Thoracic aorta (tissue), 2 donors: Measurements from ENCODE around the gene CERS5. TPM values are rescaled to one million over a fixed set of nuclear protein-coding genes. Genes with fewer than 3 reads are reported as not detected.

ENCODE experiments used
- ATAC-seq: fragments of 150-250 bp; one replicate; pipeline ENCODE4 v1.8.0; 2017; ENCODE audit warnings: low read depth; ENCODE audit not compliant: insufficient number of reproducible peaks, low FRiP score
- DNase-seq: peaks from one replicate; pipeline ENCODE4 v3.0.0-alpha.2; 2020; ENCODE audit warnings: low spot score
- H3K27ac ChIP-seq, 2 donors: fragments of 200-600 bp; sonication (generic); 1 replicate in 1 of 2; 2 replicates in 1 of 2; pipeline ENCODE4 v1.5.1; 2016; ENCODE audit warnings: mild to moderate bottlenecking in 2 of 2, moderate library complexity in 2 of 2
- H3K27me3 ChIP-seq: fragments of 200-600 bp; sonication (generic); replicated peaks from 2 replicates; pipeline ENCODE4 v1.6.0; 2016; ENCODE audit warnings: mild to moderate bottlenecking; ENCODE audit not compliant: insufficient read depth
- H3K36me3 ChIP-seq: fragments of 200-600 bp; sonication (generic); one replicate; pipeline ENCODE4 v1.5.1; 2016
- H3K4me1 ChIP-seq, 2 donors: fragments of 200-600 bp; sonication (generic); 1 replicate in 1 of 2; 2 replicates in 1 of 2; pipeline versions ENCODE4 v1.5.1 to v1.6.0; 2016; ENCODE audit warnings: low read depth in 2 of 2, mild to moderate bottlenecking in 1 of 2; ENCODE audit not compliant: control insufficient read depth in 1 of 2
- H3K4me3 ChIP-seq: fragments of 200-600 bp; sonication (generic); 2 replicates; pipeline ENCODE4 v1.5.1; 2016; ENCODE audit warnings: mild to moderate bottlenecking
- H3K9me3 ChIP-seq: fragments of 200-600 bp; sonication (generic); 2 replicates; pipeline ENCODE4 v1.5.1; 2016
- total RNA-seq, 2 donors: library from RNA; depleted of rRNA; stranded (reverse); fragments of >200 nt; gene quantifications; one replicate each; pipeline versions ENCODE4 v1.1.0 to v1.2.3, GENCODE V29; 2016
- TF ChIP-seq, protein P1 (sequence below): fragments of 200-600 bp; sonication (generic); IDR thresholded peaks from one replicate; pipeline ENCODE4 v1.5.1; 2019; ENCODE audit warnings: antibody characterized with exemption

Gene CERS5, protein sequence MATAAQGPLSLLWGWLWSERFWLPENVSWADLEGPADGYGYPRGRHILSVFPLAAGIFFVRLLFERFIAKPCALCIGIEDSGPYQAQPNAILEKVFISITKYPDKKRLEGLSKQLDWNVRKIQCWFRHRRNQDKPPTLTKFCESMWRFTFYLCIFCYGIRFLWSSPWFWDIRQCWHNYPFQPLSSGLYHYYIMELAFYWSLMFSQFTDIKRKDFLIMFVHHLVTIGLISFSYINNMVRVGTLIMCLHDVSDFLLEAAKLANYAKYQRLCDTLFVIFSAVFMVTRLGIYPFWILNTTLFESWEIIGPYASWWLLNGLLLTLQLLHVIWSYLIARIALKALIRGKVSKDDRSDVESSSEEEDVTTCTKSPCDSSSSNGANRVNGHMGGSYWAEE
- total RNA-seq, result 10 to 100 TPM; 34.6 to 73.5 TPM

DNA sequence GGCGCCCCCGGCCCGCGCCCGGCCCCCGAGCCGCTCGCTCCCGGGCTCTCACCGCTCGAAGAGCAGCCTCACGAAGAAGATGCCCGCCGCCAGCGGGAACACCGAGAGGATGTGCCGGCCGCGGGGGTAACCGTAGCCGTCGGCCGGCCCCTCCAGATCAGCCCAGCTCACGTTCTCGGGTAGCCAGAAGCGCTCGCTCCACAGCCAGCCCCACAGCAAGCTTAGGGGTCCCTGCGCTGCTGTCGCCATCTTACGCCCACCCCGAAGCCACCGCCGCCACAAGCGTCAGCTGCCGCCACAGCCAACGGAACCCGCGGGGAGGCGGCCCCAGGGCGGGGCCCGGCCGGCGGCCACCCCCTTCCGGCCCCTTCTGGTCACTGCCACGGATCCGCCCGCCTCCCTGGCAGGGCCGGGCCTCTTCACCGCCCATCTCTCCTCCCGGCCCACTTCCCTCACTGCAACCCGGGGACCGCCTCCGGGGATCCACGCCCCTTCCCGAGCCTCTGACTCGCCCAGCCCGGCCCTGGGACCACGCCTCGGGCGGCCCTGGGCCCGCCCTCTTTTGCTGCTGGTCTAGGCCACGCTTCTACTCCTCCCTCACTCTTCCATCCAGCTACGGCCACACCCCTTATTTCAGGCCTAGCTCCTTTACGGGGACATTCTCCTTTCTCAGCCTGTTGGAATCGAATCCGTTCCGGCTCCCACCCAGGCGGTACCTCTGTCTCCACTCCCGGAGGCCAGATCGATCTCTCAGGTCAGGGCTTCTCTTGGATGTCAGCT, at the start of gene CERS5:
Gene CERS5 (minus strand): TSS at position 321 of the 780 bp plus-strand sequence. CDS start 72 bp downstream, at position 249.
- peak; percentile 95 for DNase-seq
- Histone ChIP-seq H3K9me3 (no peaks in the 10 kb centered on the region), H3K4me3 (peak within 1 kb of the TSS; percentile 99), H3K27me3 (no peaks in the 10 kb centered on the region), H3K4me1 (peaks cover 0 to 36% of the 10 kb centered on the region in 2 donors), H3K27ac (peak within 1 kb of the TSS; percentile 96 to 97), H3K36me3 (no peaks in the 10 kb centered on the region)
- peak; percentile 93 for ATAC-seq
- TF ChIP-seq, protein P1, sequence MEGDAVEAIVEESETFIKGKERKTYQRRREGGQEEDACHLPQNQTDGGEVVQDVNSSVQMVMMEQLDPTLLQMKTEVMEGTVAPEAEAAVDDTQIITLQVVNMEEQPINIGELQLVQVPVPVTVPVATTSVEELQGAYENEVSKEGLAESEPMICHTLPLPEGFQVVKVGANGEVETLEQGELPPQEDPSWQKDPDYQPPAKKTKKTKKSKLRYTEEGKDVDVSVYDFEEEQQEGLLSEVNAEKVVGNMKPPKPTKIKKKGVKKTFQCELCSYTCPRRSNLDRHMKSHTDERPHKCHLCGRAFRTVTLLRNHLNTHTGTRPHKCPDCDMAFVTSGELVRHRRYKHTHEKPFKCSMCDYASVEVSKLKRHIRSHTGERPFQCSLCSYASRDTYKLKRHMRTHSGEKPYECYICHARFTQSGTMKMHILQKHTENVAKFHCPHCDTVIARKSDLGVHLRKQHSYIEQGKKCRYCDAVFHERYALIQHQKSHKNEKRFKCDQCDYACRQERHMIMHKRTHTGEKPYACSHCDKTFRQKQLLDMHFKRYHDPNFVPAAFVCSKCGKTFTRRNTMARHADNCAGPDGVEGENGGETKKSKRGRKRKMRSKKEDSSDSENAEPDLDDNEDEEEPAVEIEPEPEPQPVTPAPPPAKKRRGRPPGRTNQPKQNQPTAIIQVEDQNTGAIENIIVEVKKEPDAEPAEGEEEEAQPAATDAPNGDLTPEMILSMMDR, result peak; percentile 31

DNA sequence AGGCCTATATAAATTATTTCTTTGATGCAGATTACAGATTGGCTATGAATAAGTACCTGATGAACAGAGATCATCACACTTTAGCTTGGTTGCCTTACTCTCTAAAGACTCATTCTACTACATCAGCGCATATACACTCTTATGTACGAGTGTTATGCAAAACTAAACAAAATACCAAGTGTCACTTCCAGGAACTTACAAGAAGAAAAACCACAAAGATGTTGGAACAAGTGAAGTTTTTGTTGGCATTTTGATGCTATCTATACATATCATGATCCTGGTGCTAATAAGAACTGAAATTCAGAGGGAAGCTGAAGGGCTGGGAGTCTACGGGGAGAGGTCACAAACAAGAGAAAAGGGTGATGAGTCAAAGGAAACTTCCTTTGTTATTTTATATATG, 47.9 kb upstream of the CERS5 start:
- no peak overlapping the region for H3K4me3 ChIP-seq
- peaks cover 51 to 69% of the 10 kb centered on the region in 2 donors for H3K4me1 ChIP-seq
- no peaks in the 10 kb centered on the region for H3K36me3 ChIP-seq
- DNase-seq (no peak), ATAC-seq (no peak)
- no peaks in the 10 kb centered on the region for H3K9me3 ChIP-seq
- TF ChIP-seq, protein P1, result no peak
- H3K27me3 ChIP-seq, result no peaks in the 10 kb centered on the region
- no peak overlapping the region for H3K27ac ChIP-seq

DNA sequence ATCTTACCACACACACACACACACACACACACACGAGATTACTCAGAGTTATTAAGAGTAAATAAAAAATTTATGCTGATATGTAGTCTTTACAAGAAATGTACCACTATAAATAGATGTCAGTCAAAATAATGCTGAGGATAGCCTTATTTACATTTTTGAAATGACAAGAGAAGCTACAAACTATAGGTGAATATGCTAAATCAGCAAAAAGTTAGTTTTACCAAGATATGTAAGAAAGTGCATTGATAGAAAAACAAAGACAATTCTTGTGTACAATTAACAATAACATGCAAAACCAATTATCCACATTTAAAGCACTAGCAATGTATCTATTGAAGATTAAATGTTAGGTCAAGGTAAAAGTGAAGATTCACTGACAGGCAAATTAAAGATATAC, 46.8 kb upstream of the CERS5 start:
- no peak overlapping the region for H3K27ac ChIP-seq
- peaks cover 42 to 61% of the 10 kb centered on the region in 2 donors for H3K4me1 ChIP-seq
- no peak for DNase-seq
- no peaks in the 10 kb centered on the region for H3K9me3 ChIP-seq
- ATAC-seq, result no peak
- TF ChIP-seq, protein P1, result no peak
- H3K36me3 ChIP-seq, result no peaks in the 10 kb centered on the region
- no peaks in the 10 kb centered on the region for H3K27me3 ChIP-seq
- no peak overlapping the region for H3K4me3 ChIP-seq

DNA sequence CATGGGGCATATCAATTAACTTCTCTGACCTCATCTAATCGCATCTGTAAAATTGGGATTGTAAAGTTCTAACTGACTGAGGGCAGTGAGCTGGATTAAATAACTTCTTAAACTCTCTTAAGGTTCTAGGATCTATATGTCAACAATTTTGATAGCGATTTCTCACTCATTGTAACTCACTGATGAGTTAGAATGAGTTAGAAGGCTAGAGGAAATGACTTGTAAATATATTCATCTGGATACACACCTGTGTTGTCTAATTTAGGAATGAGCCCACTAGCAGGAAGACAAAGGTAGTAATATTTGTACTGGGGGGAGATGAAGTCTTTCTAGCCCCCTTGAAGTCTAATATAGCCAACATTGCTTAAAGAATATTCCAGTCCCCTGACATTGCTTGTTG, 46.3 kb upstream of the CERS5 start:
- Histone ChIP-seq H3K27me3 (no peaks in the 10 kb centered on the region), H3K4me3 (no peak overlapping the region), H3K36me3 (no peaks in the 10 kb centered on the region), H3K9me3 (no peaks in the 10 kb centered on the region), H3K4me1 (peaks cover 36 to 56% of the 10 kb centered on the region in 2 donors), H3K27ac (no peak overlapping the region)
- DNase-seq (no peak), ATAC-seq (no peak)
- TF ChIP-seq, protein P1, result no peak

DNA sequence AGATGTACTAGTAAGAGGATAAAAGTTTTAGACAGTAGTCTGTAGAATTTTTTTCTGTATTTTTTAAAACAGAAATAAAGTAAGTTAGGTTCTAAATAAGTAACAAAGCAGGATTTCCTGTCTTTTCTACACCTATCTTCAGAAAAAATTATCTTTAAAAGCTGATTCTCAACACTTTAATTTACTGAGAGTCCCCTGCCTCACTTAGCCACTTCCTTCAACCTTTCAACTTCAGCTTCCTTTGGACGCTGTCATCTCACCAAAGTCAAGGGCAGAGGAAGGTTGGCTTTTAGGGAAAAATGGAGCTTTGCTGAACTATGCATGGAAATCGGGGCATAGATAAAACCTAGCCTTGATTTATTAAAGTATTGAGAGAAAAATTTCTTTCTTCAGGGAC, 44.9 kb upstream of the CERS5 start:
- peaks cover 28 to 44% of the 10 kb centered on the region in 2 donors for H3K4me1 ChIP-seq
- TF ChIP-seq, protein P1, result no peak
- peak overlapping the region in 1 of 2 donors; percentile 27 for H3K27ac ChIP-seq
- no peaks in the 10 kb centered on the region for H3K27me3 ChIP-seq
- ATAC-seq (no peak), DNase-seq (no peak)
- H3K4me3 ChIP-seq, result no peak overlapping the region
- H3K36me3 ChIP-seq, result no peaks in the 10 kb centered on the region
- H3K9me3 ChIP-seq, result no peaks in the 10 kb centered on the region
